Measurements from ENCODE around the gene NABP2.

NABP2 gene

GRCh38 chr12:56236985-56237384 lies 12.8 kb downstream of the NABP2 start:
- TF ChIP-seq ZFP3 (CRISPR knock-in tag; IDR thresholded peaks at IDR 0.05) (no peak), PPARA (CRISPR knock-in tag; IDR thresholded peaks at IDR 0.05; ENCODE audit: borderline replicate concordance) (no peak), SNAI2 (CRISPR knock-in tag; IDR thresholded peaks at IDR 0.05) (no peak), GLIS3 (CRISPR knock-in tag; IDR thresholded peaks at IDR 0.05) (no peak), ZNF8 (CRISPR knock-in tag; IDR thresholded peaks at IDR 0.05) (no peak), CSRNP3 (CRISPR knock-in tag; IDR thresholded peaks at IDR 0.05) (no peak), TOX (CRISPR knock-in tag; IDR thresholded peaks at IDR 0.05; ENCODE audit: borderline replicate concordance) (no peak), ZNF565 (CRISPR knock-in tag; conservative IDR thresholded peaks at IDR 0.05; ENCODE audit: low read depth) (no peak), POU6F1 (CRISPR knock-in tag; IDR thresholded peaks at IDR 0.05; ENCODE audit: borderline replicate concordance, low read depth) (no peak), ESRRG (CRISPR knock-in tag; IDR thresholded peaks at IDR 0.05) (no peak), OSR1 (CRISPR knock-in tag; IDR thresholded peaks at IDR 0.05) (no peak), ZC3H10 (CRISPR knock-in tag; IDR thresholded peaks at IDR 0.05) (no peak), RARB (CRISPR knock-in tag; IDR thresholded peaks at IDR 0.05) (no peak), BACH2 (CRISPR knock-in tag; IDR thresholded peaks at IDR 0.05; ENCODE audit: borderline replicate concordance) (no peak)
- no peak for ATAC-seq

GRCh38 chr12:56237552-56237951 lies 13.4 kb downstream of the NABP2 start:
- no peak for TF ChIP-seq TOX (CRISPR knock-in tag; IDR thresholded peaks at IDR 0.05; ENCODE audit: borderline replicate concordance)
- no peak for TF ChIP-seq ZFP3 (CRISPR knock-in tag; IDR thresholded peaks at IDR 0.05)
- TF ChIP-seq TSHZ2 (CRISPR knock-in tag; IDR thresholded peaks at IDR 0.05): no peak
- TF ChIP-seq PPARA (CRISPR knock-in tag; IDR thresholded peaks at IDR 0.05; ENCODE audit: borderline replicate concordance): no peak
- TF ChIP-seq ARNTL (CRISPR knock-in tag; IDR thresholded peaks at IDR 0.05; ENCODE audit: borderline replicate concordance, low read depth): no peak
- no peak for ATAC-seq

GRCh38 chr12:56241424-56242303 lies 17.5 kb downstream of the NABP2 start:
- no peak for ATAC-seq
- TF ChIP-seq CSRNP3 (CRISPR knock-in tag; IDR thresholded peaks at IDR 0.05): no peak
- TF ChIP-seq ARNTL (CRISPR knock-in tag; IDR thresholded peaks at IDR 0.05; ENCODE audit: borderline replicate concordance, low read depth): no peak
- no peak for TF ChIP-seq ZNF8 (CRISPR knock-in tag; IDR thresholded peaks at IDR 0.05)
- TF ChIP-seq GLIS3 (CRISPR knock-in tag; IDR thresholded peaks at IDR 0.05): no peak
- no peak for TF ChIP-seq ZC3H10 (CRISPR knock-in tag; IDR thresholded peaks at IDR 0.05)
- no peak for TF ChIP-seq OSR1 (CRISPR knock-in tag; IDR thresholded peaks at IDR 0.05)
- no peak for TF ChIP-seq ZFP30 (CRISPR knock-in tag; IDR thresholded peaks at IDR 0.05)
- no peak for TF ChIP-seq ZNF565 (CRISPR knock-in tag; conservative IDR thresholded peaks at IDR 0.05; ENCODE audit: low read depth)
- TF ChIP-seq SNAI2 (CRISPR knock-in tag; IDR thresholded peaks at IDR 0.05): no peak
- no peak for TF ChIP-seq BACH2 (CRISPR knock-in tag; IDR thresholded peaks at IDR 0.05; ENCODE audit: borderline replicate concordance)
- no peak for TF ChIP-seq TCF4 (CRISPR knock-in tag; IDR thresholded peaks at IDR 0.05; ENCODE audit: borderline replicate concordance)
- TF ChIP-seq ZNF70 (CRISPR knock-in tag; IDR thresholded peaks at IDR 0.05): no peak

GRCh38 chr12:56242986-56243385 lies 18.8 kb downstream of the NABP2 start:
- no peak for ATAC-seq
- TF ChIP-seq OSR1 (CRISPR knock-in tag; IDR thresholded peaks at IDR 0.05): no peak
- no peak for TF ChIP-seq ZNF565 (CRISPR knock-in tag; conservative IDR thresholded peaks at IDR 0.05; ENCODE audit: low read depth)
- TF ChIP-seq PATZ1 (CRISPR knock-in tag; IDR thresholded peaks at IDR 0.05; ENCODE audit: borderline replicate concordance): no peak
- TF ChIP-seq TOX (CRISPR knock-in tag; IDR thresholded peaks at IDR 0.05; ENCODE audit: borderline replicate concordance): no peak
- no peak for TF ChIP-seq TCF4 (CRISPR knock-in tag; IDR thresholded peaks at IDR 0.05; ENCODE audit: borderline replicate concordance)
- no peak for TF ChIP-seq CSRNP3 (CRISPR knock-in tag; IDR thresholded peaks at IDR 0.05)
- no peak for TF ChIP-seq ZFP3 (CRISPR knock-in tag; IDR thresholded peaks at IDR 0.05)
- no peak for TF ChIP-seq ISL1 (CRISPR knock-in tag; IDR thresholded peaks at IDR 0.05)
- TF ChIP-seq GLIS3 (CRISPR knock-in tag; IDR thresholded peaks at IDR 0.05): no peak
